22Rv1 (cell line): ENCODE data around the gene GGT7.

Experiments used
- ZFX ChIP-seq: fragments of 450-650 bp; IDR thresholded peaks from 2 replicates; pipeline ENCODE4 v1.6.1; 2017; ENCODE audit warnings: antibody characterized with exemption, borderline replicate concordance
- TF ChIP-seq, protein P1 (sequence below): fragments of 450-650 bp; IDR thresholded peaks from 2 replicates; pipeline ENCODE4 v1.5.1; 2017; ENCODE audit warnings: mild to moderate bottlenecking

GRCh38 chr20:34817072-34817471 is 55.6 kb downstream of the GGT7 start:
- TF ChIP-seq, protein P1, sequence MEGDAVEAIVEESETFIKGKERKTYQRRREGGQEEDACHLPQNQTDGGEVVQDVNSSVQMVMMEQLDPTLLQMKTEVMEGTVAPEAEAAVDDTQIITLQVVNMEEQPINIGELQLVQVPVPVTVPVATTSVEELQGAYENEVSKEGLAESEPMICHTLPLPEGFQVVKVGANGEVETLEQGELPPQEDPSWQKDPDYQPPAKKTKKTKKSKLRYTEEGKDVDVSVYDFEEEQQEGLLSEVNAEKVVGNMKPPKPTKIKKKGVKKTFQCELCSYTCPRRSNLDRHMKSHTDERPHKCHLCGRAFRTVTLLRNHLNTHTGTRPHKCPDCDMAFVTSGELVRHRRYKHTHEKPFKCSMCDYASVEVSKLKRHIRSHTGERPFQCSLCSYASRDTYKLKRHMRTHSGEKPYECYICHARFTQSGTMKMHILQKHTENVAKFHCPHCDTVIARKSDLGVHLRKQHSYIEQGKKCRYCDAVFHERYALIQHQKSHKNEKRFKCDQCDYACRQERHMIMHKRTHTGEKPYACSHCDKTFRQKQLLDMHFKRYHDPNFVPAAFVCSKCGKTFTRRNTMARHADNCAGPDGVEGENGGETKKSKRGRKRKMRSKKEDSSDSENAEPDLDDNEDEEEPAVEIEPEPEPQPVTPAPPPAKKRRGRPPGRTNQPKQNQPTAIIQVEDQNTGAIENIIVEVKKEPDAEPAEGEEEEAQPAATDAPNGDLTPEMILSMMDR = no peak
- no peak for TF ChIP-seq ZFX
